Measurements from ENCODE around the gene CD48. TPM values are rescaled to one million over a fixed set of nuclear protein-coding genes. Genes with fewer than 3 reads are reported as not detected.
"Not testable (repeated sequence)": the region's sequence is repeated elsewhere in the genome, so short reads cannot be mapped to it uniquely, and the experiment has no call there.

CD48 gene
- total RNA-seq, 2 donors from 2014 or later: 4.9 to 9.2 TPM

DNA sequence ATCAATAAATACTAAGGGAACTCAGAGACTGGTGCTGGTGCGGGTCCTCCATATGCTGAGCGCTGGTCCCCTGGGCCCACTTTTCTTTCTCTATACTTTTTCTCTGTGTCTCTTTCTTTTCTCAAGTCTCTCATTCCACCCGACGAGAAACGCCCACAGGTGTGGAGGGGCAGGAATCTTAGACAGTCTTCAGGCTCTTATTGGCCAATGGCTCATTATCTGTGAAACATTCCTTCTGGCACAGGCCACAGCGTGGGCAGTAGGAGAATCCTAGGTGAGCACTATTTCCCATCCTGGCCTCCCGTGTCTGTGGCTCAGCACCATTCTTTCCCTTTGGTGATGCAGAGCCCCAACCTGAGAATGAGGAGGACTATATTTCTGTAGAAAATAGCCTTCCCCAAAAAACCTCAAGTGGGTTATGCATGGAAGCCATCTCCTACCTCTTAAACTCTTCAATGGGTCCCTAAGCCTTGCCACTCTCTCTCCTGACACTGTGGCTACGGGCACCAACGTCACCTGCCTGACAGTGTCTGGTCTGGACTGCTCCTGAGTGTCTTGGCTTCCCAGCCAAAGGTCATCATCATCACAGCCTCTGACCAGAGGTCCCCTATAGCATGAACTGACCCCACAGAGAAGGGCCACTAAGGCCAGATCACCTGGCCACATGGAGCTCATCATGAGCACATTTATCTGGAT is 58.5 kb downstream of the CD48 start:
- H3K4me1 ChIP-seq: no peaks in the 10 kb centered on the region

DNA sequence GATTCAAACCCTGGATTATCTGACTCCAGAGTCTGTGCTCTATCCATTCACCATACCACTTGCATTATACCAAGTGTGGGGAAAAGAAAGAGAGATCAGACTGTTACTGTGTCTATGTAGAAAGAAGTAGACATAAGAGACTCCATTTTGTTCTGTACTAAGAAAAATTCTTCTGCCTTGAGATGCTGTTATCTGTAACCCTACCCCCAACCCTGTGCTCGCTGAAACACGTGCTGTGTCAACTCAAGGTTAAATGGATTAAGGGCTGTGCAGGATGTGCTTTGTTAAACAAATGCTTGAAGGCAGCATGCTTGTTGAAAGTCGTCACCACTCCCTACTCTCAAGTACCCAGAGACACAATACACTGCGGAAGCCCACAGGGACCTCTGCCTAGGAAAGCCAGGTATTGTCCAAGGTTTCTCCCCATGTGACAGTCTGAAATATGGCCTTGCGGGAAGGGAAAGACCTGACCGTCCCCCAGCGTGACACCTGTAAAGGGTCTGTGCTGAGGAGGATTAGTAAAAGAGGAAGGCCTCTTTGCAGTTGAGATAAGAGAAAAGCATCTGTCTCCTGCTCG is 59.5 kb downstream of the CD48 start:
- H3K9me3 ChIP-seq; H3K4me1 ChIP-seq; intact Hi-C loops (cut with DNase I); H3K9ac ChIP-seq (ENCODE audit: low read depth in 2 of 2, low read length in 2 of 2); H3K27me3 ChIP-seq; DNase-seq; H3K36me3 ChIP-seq; H3K4me3 ChIP-seq; H3K27ac ChIP-seq: not testable (repeated sequence)

More for the DNA sequence above, 58.5 kb downstream of the CD48 start:
- no peaks in the 10 kb centered on the region for H3K27me3 ChIP-seq
- DNase-seq: no peak
- H3K9me3 ChIP-seq: no peaks in the 10 kb centered on the region
- H3K9ac ChIP-seq (ENCODE audit: low read depth in 2 of 2, low read length in 2 of 2): no peak overlapping the region
- no peak overlapping the region for H3K4me3 ChIP-seq
- H3K36me3 ChIP-seq: no peaks in the 10 kb centered on the region
- no peak overlapping the region for H3K27ac ChIP-seq
- TF ChIP-seq, protein P1, sequence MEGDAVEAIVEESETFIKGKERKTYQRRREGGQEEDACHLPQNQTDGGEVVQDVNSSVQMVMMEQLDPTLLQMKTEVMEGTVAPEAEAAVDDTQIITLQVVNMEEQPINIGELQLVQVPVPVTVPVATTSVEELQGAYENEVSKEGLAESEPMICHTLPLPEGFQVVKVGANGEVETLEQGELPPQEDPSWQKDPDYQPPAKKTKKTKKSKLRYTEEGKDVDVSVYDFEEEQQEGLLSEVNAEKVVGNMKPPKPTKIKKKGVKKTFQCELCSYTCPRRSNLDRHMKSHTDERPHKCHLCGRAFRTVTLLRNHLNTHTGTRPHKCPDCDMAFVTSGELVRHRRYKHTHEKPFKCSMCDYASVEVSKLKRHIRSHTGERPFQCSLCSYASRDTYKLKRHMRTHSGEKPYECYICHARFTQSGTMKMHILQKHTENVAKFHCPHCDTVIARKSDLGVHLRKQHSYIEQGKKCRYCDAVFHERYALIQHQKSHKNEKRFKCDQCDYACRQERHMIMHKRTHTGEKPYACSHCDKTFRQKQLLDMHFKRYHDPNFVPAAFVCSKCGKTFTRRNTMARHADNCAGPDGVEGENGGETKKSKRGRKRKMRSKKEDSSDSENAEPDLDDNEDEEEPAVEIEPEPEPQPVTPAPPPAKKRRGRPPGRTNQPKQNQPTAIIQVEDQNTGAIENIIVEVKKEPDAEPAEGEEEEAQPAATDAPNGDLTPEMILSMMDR (IDR thresholded peaks at IDR 0.05): no peak
- intact Hi-C loops (cut with DNase I): no loop called here

DNA sequence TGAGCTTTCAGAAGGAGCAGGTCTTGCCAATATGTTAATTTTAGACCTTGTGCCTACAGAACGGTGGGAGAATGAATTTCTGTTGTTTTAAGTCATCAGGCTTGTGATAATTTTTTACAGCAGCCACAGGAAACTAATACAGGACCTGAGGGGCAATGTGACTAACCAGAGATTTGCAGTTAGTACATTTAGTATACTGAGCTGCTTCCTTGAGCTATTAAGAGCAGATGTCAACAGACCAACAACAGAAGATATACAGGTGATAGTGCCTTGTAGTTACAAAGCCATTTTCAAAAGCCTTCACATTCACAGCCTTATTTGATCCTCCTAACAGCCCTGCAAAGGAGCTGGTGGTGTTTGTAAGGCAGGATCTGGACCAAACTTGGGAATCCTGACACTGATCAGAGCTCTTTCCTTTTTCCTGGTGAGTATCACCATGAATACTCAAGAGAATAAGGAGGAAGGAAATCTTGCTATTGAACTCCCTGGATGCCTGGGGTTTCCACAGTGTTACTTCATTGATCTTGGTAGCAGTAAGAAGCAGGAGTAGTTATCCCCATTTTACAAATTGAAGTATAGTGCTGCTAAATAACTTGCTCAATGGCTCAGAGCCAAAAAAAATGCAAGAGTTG is 60.1 kb downstream of the CD48 start:
- H3K27me3 ChIP-seq: no peaks in the 10 kb centered on the region

DNA sequence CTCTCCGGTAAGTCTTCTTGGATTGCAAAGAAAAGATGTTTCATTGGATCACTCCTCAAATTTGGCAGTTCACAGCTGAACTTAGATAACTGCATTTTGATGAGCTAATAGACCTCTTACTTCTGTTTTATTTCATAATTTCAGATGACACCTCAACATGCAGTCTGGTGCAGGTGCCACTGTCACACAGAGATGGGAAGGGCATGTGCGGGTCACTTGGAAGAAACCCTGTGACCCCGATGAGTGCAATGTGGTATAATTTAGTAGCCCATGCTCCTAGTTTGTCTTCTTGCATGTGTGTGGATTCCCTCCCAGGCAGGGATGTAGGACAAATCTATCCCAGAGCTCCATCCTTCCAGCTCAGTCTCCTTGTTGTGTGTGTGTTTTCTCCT is 64.3 kb downstream of the CD48 start:
- no peak for DNase-seq
- TF ChIP-seq, protein P1 (IDR thresholded peaks at IDR 0.05): no peak
- H3K27ac ChIP-seq: peak overlapping the region; percentile 38
- H3K27me3 ChIP-seq: no peaks in the 10 kb centered on the region
- no peaks in the 10 kb centered on the region for H3K36me3 ChIP-seq
- H3K9ac ChIP-seq (ENCODE audit: low read depth in 2 of 2, low read length in 2 of 2): no peak overlapping the region
- peak overlapping the region; percentile 18 for H3K4me3 ChIP-seq
- no peaks in the 10 kb centered on the region for H3K9me3 ChIP-seq
- H3K4me1 ChIP-seq: no peaks in the 10 kb centered on the region
- intact Hi-C loops (cut with DNase I): no loop called here

More for the DNA sequence above, 60.1 kb downstream of the CD48 start:
- Histone ChIP-seq H3K9me3 (no peaks in the 10 kb centered on the region), H3K36me3 (no peaks in the 10 kb centered on the region), H3K4me3 (no peak overlapping the region), H3K9ac (ENCODE audit: low read depth in 2 of 2, low read length in 2 of 2) (no peak overlapping the region), H3K27ac (no peak overlapping the region), H3K4me1 (no peaks in the 10 kb centered on the region)
- no peak for DNase-seq
- TF ChIP-seq, protein P1 (IDR thresholded peaks at IDR 0.05): no peak
- intact Hi-C loops (cut with DNase I): no loop called here

DNA sequence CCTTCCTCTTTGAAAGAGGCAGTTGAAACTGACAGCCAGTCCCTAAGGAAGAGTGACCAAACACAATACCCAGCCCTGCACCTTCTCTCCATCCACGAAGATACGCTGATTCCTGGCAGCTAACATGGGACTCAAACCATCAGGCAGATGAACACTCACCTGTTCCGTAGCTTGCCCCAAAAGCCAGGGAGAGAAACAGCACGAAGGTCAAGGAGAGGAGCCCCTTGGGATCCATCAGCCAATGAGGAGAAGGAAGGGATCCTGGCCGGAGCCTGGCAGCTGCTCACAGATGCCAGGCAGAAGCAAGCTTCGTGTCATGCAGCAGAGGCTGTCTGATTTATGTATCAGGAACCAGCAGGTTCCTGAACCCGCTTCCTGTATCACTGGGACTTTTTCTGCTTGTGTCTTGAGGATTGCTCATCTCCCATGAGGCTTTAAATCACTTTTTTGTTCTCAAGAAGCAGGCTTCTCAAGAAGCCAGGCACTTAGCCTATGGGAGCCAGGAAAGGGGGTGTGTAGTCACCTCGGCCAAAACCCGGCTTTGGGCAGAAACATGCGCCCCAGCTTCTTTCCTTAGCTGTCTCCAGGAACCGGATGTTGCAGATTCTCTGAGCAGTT is 64.8 kb downstream of the CD48 start, which contains the start of gene SLAMF1:
Gene SLAMF1 (minus strand): TSS at position 334 of the 618 bp plus-strand sequence. CDS start 99 bp downstream, at position 235.
- no peak for DNase-seq
- H3K4me1 ChIP-seq: no peaks in the 10 kb centered on the region
- peak within 1 kb of the TSS; percentile 38 for H3K27ac ChIP-seq
- H3K9ac ChIP-seq (ENCODE audit: low read depth in 2 of 2, low read length in 2 of 2): peak within 1 kb of the TSS; percentile 19 to 51
- H3K4me3 ChIP-seq: peak within 1 kb of the TSS; percentile 18
- no peaks in the 10 kb centered on the region for H3K9me3 ChIP-seq
- intact Hi-C loops (cut with DNase I): no loop called here
- H3K36me3 ChIP-seq: no peaks in the 10 kb centered on the region
- TF ChIP-seq, protein P1 (IDR thresholded peaks at IDR 0.05): no peak
- H3K27me3 ChIP-seq: no peaks in the 10 kb centered on the region

All from colonic mucosa (tissue), 4 donors.